Amniotic epithelial cell (primary cell): ENCODE results near the gene NPHP1.
"Not testable (repeated sequence)": the region's sequence is repeated elsewhere in the genome, so short reads cannot be mapped to it uniquely, and the experiment has no call there.

Experiments used
- DNase-seq: peaks from one replicate; pipeline ENCODE4 v3.0.0-alpha.2; 2010; ENCODE audit warnings: low read depth

The NPHP1 gene

GRCh38 chr2:110103061-110103961 lies 101.5 kb downstream of the NPHP1 start:
- DNase-seq, result no peak

- DNase-seq, result peak; percentile 23
Measured at GRCh38 chr2:110101901-110102803, 102.7 kb downstream of the NPHP1 start.

- DNase-seq, result peak; percentile 99
Measured at GRCh38 chr2:110101280-110101844, 103.5 kb downstream of the NPHP1 start.

DNA sequence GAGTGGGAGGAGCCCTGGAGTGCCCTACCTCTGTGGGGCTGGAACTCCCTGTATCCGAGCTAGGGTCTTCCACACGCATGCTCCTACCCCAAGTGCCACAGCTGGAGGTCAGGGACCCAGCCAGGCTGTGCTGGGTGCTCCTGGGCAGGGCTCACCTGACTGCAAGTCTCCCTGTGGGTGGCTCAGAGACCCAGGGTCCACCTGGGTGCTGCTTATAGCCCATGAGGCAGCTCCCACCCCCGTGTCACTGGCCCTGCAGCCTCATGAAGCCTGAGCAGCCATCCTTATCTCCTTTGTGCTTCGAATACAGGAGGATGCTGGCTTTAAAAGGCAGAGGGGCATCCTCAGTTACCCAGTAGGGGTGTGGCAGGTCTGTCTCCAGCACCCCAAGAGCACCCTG lies 103.9 kb downstream of the NPHP1 start:
- DNase-seq, result not testable (repeated sequence)

DNA sequence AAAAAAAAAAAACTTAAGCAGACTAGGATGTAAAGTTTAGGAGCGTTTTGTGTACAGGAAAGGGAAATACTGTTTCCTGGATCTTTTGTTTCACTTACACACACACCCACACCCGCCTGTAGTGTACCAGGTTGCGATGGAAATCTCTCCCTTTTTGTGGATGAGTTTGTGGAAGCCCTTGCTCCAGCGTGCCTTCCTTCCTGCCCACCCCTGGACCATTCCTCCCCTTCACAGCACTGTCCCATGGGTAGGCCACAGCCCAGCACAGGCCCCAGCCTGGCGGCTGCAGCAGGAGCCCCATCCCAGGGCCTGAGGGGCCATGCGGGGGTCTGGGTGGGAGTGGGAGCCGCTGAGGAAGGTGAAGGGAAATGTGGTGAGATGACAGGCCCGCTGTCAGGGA lies 104.3 kb downstream of the NPHP1 start:
- DNase-seq, result no peak

GRCh38 chr2:110099471-110100225 lies 105.2 kb downstream of the NPHP1 start:
- no peak for DNase-seq

DNA sequence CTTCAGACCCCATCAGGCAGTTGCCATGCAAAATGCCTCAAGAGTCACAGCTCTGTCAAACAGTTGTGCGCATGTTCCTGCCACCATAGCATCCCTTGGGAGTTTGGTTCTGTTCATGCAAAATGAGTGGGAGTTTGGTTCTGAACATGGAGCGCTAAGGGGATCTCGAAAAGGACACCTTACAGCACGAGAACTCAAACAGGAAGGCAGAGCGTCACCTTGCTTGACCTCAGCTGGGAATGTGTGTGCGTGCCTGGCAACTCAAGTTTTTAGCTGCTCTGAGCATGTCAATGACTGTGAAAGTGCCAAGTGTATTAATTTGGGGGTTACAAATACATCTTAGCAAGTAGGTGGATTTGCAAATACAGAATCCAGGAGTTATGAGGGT lies 105.8 kb downstream of the NPHP1 start:
- DNase-seq, result no peak

- no peak for DNase-seq
Measured at GRCh38 chr2:110097506-110098220, 107.2 kb downstream of the NPHP1 start.

GRCh38 chr2:110095994-110096633 lies 108.7 kb downstream of the NPHP1 start:
- DNase-seq, result no peak

DNA sequence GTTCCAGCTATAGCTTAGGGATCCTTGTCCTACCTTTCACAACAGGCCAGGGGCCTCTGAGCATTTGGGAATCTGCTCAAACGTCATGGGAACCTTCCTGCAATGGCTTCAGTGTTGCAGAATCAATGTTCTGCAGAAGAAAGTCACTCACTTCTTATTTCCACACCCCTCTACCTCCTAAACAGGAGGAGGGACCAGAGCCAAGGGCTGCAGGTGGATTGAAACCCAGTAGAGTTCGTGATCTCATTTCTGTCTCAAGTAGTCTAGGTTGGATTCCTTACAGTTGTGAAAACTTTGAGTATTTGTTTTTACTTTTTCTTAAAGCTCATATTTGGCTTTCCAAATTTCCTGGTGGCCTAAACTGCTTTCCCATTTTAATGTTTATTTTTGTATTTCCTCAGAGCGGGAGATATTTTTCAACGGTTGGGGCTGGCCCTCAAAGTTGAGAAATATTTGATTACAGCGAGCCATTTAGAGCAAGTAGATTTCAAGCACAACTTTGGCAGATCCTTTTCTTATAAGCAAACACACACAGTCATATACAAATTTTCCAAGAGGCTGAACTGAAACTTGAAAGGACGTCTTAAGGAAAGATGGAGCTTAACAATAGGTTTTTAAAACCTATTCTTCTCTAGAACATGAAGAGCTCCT lies 109.8 kb downstream of the NPHP1 start:
- not testable (repeated sequence) for DNase-seq

DNA sequence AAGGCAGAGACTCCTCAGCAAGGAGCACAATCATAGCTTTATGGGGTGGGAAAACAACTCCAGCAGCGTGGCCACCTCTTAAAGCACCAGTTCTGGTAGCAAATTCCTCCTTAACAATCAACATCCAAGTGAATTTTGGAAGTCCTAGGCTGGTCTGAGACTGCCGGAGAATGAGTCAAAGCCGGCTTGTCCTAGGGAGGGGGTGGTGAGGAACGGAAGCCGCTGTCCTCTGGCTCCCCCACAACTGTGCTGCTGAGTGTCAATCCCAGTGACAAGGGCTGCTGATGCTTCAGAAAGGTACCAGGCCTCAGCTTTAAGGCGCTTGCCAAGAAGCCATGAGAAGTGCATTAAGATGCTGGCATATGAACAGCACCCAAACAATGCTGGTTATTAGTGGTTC lies 110.9 kb downstream of the NPHP1 start:
- not testable (repeated sequence) for DNase-seq

DNA sequence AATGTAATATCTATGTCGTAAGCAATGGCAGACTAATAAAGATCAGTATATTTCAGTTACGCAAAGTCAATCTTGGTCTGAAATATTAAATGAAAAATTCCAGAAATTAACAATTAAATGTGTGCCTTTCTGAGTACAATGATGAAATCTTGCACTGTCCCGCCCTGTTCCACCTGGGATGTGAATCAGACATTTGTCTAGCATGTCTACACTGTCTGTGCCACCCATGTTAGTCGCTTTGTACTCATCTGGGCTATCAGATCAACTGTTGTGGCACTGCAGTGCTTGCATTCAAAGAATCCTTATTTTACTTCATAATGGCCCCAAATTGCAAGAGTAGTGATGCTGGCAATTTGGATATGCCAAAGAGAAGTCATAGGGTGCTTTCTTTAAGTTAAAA lies 114.6 kb downstream of the NPHP1 start:
- not testable (repeated sequence) for DNase-seq

- not testable (repeated sequence) for DNase-seq
Measured at GRCh38 chr2:110083757-110084156, 121.1 kb downstream of the NPHP1 start.

GRCh38 chr2:110083162-110083561 lies 121.7 kb downstream of the NPHP1 start:
- not testable (repeated sequence) for DNase-seq

DNA sequence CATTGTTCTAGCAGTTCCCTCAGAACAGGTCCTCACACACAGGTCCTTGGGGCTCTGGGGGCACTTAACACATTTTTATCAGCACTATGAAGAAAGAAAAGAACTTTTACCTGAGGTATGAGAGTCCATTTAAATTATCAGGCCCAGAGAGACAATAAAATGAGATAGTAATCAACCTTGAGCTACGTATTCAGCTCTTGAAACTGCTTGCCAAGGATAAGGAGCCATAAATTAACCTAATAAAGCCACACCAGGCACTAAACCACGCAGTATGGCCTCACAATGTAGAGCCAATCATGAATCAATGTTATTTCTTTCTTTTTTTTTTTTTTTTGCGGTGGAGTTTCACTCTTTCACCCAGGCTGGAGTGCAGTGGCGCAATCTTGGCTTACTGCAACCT lies 126.7 kb downstream of the NPHP1 start:
- not testable (repeated sequence) for DNase-seq

DNA sequence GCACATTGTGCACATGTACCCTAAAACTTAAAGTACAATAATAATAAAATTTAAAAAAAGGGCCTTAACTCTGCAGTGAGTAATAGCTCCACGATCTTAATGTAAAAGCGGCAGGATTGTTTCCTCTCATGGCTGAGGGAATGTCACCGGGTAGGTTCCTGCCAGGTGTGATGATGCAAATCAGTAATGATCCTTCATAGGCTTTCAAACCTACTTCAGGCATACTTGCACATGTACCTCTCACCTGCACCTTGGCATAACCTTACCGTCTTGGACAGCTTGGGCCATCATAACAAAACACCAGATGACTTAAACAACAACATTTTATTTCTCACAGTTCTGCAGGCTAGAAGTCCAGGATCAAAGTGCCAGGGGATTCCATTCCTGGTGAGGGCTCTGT lies 128.9 kb downstream of the NPHP1 start:
- not testable (repeated sequence) for DNase-seq
